Liver (tissue), 9 donors: ENCODE results near the gene RPL13A. TPM values are rescaled to one million over a fixed set of nuclear protein-coding genes. Genes with fewer than 3 reads are reported as not detected.

Experiments
- DNase-seq: peaks from one replicate; pipeline ENCODE4 v3.0.0-alpha.2; 2017; ENCODE audit warnings: low spot score
- H3K27ac ChIP-seq, 2 donors: one replicate each; pipeline ENCODE4 v1.7.0; 2013; ENCODE audit warnings: inconsistent platforms in 2 of 2, low read length in 2 of 2, control low read depth in 1 of 2, low read depth in 1 of 2, mild to moderate bottlenecking in 1 of 2
- H3K27me3 ChIP-seq, 4 donors: one replicate each; pipeline versions ENCODE4 v1.6.1 to v1.7.0; 2013; ENCODE audit warnings: low read length in 3 of 4, inconsistent platforms in 1 of 4, mild to moderate bottlenecking in 1 of 4, moderate library complexity in 1 of 4; ENCODE audit not compliant: control insufficient read depth in 4 of 4, insufficient read depth in 4 of 4
- H3K36me3 ChIP-seq, 4 donors: one replicate each; pipeline versions ENCODE4 v1.6.1 to v1.7.0; 2013; ENCODE audit warnings: low read length in 3 of 4, mild to moderate bottlenecking in 3 of 4, low read depth in 1 of 4, moderate library complexity in 1 of 4; ENCODE audit not compliant: control insufficient read depth in 4 of 4, insufficient read depth in 3 of 4
- H3K4me1 ChIP-seq, 4 donors: one replicate each; pipeline versions ENCODE4 v1.6.1 to v1.7.0; 2013; ENCODE audit warnings: low read length in 3 of 4, mild to moderate bottlenecking in 3 of 4, moderate library complexity in 1 of 4; ENCODE audit not compliant: control insufficient read depth in 4 of 4, insufficient read depth in 4 of 4
- H3K4me3 ChIP-seq, 3 donors: one replicate each; pipeline versions ENCODE4 v1.6.1 to v1.7.0; 2013; ENCODE audit warnings: low read length in 3 of 3, control low read depth in 1 of 3, low read depth in 1 of 3, mild to moderate bottlenecking in 1 of 3
- H3K9ac ChIP-seq, 2 donors: one replicate each; pipeline ENCODE4 v1.7.0; 2013; ENCODE audit warnings: low read length in 2 of 2, mild to moderate bottlenecking in 2 of 2, moderate library complexity in 2 of 2, control low read depth in 1 of 2, low read depth in 1 of 2
- H3K9me3 ChIP-seq, 4 donors: one replicate each; pipeline versions ENCODE4 v1.6.1 to v1.7.0; 2013; ENCODE audit warnings: low read length in 3 of 4; ENCODE audit not compliant: control insufficient read depth in 4 of 4
- EGR1 ChIP-seq, 2 donors: IDR thresholded peaks; 2 replicates each; pipeline ENCODE4 v1.6.1; 2016 to 2018; ENCODE audit warnings: antibody characterized with exemption in 2 of 2, low read depth in 2 of 2
- FOXA1 ChIP-seq: IDR thresholded peaks from 2 replicates; pipeline ENCODE4 v1.6.1; 2016; ENCODE audit warnings: antibody characterized with exemption
- FOXA2 ChIP-seq: IDR thresholded peaks from 2 replicates; pipeline ENCODE4 v1.6.1; 2016; ENCODE audit warnings: antibody characterized with exemption
- GABPA ChIP-seq, 2 donors: IDR thresholded peaks in 1 of 2; conservative IDR thresholded peaks in 1 of 2; 2 replicates each; pipeline ENCODE4 v1.6.1; 2016; ENCODE audit warnings: antibody characterized with exemption in 2 of 2, mild to moderate bottlenecking in 1 of 2, moderate library complexity in 1 of 2
- HNF4A ChIP-seq, 2 donors: conservative IDR thresholded peaks; 2 replicates each; pipeline ENCODE4 v1.6.1; 2016; ENCODE audit warnings: antibody characterized with exemption in 2 of 2, mild to moderate bottlenecking in 2 of 2
- HNF4G ChIP-seq: IDR thresholded peaks from 2 replicates; pipeline ENCODE4 v1.6.1; 2016; ENCODE audit warnings: antibody characterized with exemption
- JUND ChIP-seq, 2 donors: IDR thresholded peaks; 2 replicates each; pipeline ENCODE4 v1.6.1; 2016; ENCODE audit warnings: antibody characterized with exemption in 2 of 2
- NR2F2 ChIP-seq: IDR thresholded peaks from 2 replicates; pipeline ENCODE4 v1.6.1; 2016; ENCODE audit warnings: antibody characterized with exemption
- RAD21 ChIP-seq, 2 donors: IDR thresholded peaks; 2 replicates each; pipeline ENCODE4 v1.6.1; 2016; ENCODE audit warnings: antibody characterized with exemption in 2 of 2, mild to moderate bottlenecking in 2 of 2
- RXRA ChIP-seq, 2 donors: IDR thresholded peaks; 2 replicates each; pipeline ENCODE4 v1.6.1; 2017 to 2018; ENCODE audit warnings: antibody characterized with exemption in 2 of 2, mild to moderate bottlenecking in 1 of 2
- SP1 ChIP-seq: IDR thresholded peaks from 2 replicates; pipeline ENCODE4 v1.6.1; 2018; ENCODE audit warnings: antibody characterized with exemption, mild to moderate bottlenecking
- TAF1 ChIP-seq: conservative IDR thresholded peaks from 2 replicates; pipeline ENCODE4 v1.6.1; 2016; ENCODE audit warnings: antibody characterized with exemption, mild to moderate bottlenecking
- YY1 ChIP-seq: IDR thresholded peaks from 2 replicates; pipeline ENCODE4 v1.6.1; 2016; ENCODE audit warnings: antibody characterized with exemption, mild to moderate bottlenecking
- WGBS: extraction: QIAGEN DNeasy Blood & Tissue Kit; methylation state at CpG from one replicate; pipeline ENCODE4 v1.1.7; 2013; 5-methylcytosine and 5-hydroxymethylcytosine counted together
- polyA plus RNA-seq, 2 donors: library from polyadenylated mRNA; stranded (reverse) in 1 of 2; unstranded in 1 of 2; fragments of 200-250 nt in 1 of 2; fragments of >200 nt in 1 of 2; fragmentation: Nextera tagmentation in 1 of 2; extraction: Ambion mirVana in 1 of 2; gene quantifications; one replicate each; pipeline versions ENCODE4 v1.2.1 to v1.2.3, GENCODE V29; 2013 to 2015
- total RNA-seq, 2 donors: library from RNA; depleted of rRNA; stranded (reverse); fragments of >200 nt; gene quantifications; one replicate each; pipeline ENCODE4 v1.2.3, GENCODE V29; 2014
- TF ChIP-seq, protein P1 (sequence below): IDR thresholded peaks from 2 replicates; pipeline ENCODE4 v1.6.1; 2016; ENCODE audit warnings: antibody characterized with exemption, mild to moderate bottlenecking
- TF ChIP-seq, protein P2 (sequence below): IDR thresholded peaks from 2 replicates; pipeline ENCODE4 v1.6.1; 2016; ENCODE audit warnings: antibody characterized with exemption
- TF ChIP-seq, protein P3 (sequence below): fragments of 150-350 bp; IDR thresholded peaks from 2 replicates; pipeline ENCODE4 v1.5.1; 2017; ENCODE audit warnings: improper control_type of control experiment, low read depth, low read length; ENCODE audit not compliant: missing input control
- TF ChIP-seq, protein P4 (sequence below): IDR thresholded peaks from 2 replicates; pipeline ENCODE4 v1.6.1; 2016; ENCODE audit warnings: antibody characterized with exemption
- TF ChIP-seq, protein P5 (sequence below): IDR thresholded peaks from 2 replicates; pipeline ENCODE4 v1.6.1; 2016; ENCODE audit warnings: antibody characterized with exemption
- donor health status: healthy.
- donor health status: healthy.
- donor health status: healthy.
- donor health status: healthy.
- donor health status: healthy.

RPL13A gene
- total and polyA plus RNA-seq, 4 donors, result 444 to 1,553 (median 746) TPM

DNA sequence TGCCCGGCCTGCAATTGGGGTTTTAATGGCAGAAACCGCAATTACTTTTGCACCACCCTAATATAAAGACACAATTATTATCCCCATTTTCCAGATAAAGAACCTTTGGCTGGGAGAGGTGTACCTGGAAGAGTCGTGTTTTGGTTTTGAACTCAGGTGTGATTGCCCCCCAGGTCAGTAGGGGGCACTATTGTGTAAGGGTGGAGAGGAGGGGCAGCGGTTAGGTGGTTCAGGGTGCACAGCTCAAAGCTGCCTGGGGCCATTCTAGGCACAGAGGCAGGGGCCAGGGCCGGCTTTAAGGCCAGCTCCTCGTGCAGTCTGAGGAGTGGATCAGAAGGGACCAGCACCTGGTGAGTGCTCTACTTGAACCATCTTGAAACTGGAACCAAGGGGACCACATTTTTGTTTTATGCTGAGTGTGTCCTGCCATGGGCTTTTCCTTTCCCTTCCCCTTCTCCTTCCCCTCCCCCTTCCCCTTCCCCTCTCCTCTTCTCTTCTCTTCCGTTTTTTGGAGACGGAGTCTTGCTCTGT lies 19.2 kb downstream of the RPL13A start:
- Histone ChIP-seq H3K4me3 (no peak overlapping the region), H3K36me3 (no peaks in the 10 kb centered on the region), H3K27ac (no peak overlapping the region), H3K9me3 (no peaks in the 10 kb centered on the region), H3K9ac (no peak overlapping the region), H3K4me1 (peaks cover 0 to 2% (median 0%) of the 10 kb centered on the region in 4 donors), H3K27me3 (no peaks in the 10 kb centered on the region)
- TF ChIP-seq, protein P1, sequence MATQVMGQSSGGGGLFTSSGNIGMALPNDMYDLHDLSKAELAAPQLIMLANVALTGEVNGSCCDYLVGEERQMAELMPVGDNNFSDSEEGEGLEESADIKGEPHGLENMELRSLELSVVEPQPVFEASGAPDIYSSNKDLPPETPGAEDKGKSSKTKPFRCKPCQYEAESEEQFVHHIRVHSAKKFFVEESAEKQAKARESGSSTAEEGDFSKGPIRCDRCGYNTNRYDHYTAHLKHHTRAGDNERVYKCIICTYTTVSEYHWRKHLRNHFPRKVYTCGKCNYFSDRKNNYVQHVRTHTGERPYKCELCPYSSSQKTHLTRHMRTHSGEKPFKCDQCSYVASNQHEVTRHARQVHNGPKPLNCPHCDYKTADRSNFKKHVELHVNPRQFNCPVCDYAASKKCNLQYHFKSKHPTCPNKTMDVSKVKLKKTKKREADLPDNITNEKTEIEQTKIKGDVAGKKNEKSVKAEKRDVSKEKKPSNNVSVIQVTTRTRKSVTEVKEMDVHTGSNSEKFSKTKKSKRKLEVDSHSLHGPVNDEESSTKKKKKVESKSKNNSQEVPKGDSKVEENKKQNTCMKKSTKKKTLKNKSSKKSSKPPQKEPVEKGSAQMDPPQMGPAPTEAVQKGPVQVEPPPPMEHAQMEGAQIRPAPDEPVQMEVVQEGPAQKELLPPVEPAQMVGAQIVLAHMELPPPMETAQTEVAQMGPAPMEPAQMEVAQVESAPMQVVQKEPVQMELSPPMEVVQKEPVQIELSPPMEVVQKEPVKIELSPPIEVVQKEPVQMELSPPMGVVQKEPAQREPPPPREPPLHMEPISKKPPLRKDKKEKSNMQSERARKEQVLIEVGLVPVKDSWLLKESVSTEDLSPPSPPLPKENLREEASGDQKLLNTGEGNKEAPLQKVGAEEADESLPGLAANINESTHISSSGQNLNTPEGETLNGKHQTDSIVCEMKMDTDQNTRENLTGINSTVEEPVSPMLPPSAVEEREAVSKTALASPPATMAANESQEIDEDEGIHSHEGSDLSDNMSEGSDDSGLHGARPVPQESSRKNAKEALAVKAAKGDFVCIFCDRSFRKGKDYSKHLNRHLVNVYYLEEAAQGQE, result no peak
- TF ChIP-seq, protein P2, sequence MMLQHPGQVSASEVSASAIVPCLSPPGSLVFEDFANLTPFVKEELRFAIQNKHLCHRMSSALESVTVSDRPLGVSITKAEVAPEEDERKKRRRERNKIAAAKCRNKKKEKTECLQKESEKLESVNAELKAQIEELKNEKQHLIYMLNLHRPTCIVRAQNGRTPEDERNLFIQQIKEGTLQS, result no peak
- TF ChIP-seq GABPA (IDR thresholded peaks at IDR 0.05 in 1 of 2, conservative IDR thresholded peaks at IDR 0.05 in 1 of 2) (no peak), EGR1 (IDR thresholded peaks at IDR 0.05; ENCODE audit: low read depth in 2 of 2) (no peak), SP1 (no peak), YY1 (peak; percentile 53), FOXA2 (no peak), FOXA1 (no peak), HNF4G (no peak), TAF1 (no peak), RXRA (IDR thresholded peaks at IDR 0.05) (peak; percentile 47 to 87), JUND (IDR thresholded peaks at IDR 0.05) (no peak), NR2F2 (no peak), HNF4A (conservative IDR thresholded peaks at IDR 0.05) (peak; percentile 34 to 69), RAD21 (IDR thresholded peaks at IDR 0.05) (peak; percentile 90 to 93)
- TF ChIP-seq, protein P3, sequence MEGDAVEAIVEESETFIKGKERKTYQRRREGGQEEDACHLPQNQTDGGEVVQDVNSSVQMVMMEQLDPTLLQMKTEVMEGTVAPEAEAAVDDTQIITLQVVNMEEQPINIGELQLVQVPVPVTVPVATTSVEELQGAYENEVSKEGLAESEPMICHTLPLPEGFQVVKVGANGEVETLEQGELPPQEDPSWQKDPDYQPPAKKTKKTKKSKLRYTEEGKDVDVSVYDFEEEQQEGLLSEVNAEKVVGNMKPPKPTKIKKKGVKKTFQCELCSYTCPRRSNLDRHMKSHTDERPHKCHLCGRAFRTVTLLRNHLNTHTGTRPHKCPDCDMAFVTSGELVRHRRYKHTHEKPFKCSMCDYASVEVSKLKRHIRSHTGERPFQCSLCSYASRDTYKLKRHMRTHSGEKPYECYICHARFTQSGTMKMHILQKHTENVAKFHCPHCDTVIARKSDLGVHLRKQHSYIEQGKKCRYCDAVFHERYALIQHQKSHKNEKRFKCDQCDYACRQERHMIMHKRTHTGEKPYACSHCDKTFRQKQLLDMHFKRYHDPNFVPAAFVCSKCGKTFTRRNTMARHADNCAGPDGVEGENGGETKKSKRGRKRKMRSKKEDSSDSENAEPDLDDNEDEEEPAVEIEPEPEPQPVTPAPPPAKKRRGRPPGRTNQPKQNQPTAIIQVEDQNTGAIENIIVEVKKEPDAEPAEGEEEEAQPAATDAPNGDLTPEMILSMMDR, result peak; percentile 83
- TF ChIP-seq, protein P4, sequence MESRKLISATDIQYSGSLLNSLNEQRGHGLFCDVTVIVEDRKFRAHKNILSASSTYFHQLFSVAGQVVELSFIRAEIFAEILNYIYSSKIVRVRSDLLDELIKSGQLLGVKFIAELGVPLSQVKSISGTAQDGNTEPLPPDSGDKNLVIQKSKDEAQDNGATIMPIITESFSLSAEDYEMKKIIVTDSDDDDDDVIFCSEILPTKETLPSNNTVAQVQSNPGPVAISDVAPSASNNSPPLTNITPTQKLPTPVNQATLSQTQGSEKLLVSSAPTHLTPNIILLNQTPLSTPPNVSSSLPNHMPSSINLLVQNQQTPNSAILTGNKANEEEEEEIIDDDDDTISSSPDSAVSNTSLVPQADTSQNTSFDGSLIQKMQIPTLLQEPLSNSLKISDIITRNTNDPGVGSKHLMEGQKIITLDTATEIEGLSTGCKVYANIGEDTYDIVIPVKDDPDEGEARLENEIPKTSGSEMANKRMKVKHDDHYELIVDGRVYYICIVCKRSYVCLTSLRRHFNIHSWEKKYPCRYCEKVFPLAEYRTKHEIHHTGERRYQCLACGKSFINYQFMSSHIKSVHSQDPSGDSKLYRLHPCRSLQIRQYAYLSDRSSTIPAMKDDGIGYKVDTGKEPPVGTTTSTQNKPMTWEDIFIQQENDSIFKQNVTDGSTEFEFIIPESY, result no peak
- TF ChIP-seq, protein P5, sequence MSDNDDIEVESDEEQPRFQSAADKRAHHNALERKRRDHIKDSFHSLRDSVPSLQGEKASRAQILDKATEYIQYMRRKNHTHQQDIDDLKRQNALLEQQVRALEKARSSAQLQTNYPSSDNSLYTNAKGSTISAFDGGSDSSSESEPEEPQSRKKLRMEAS, result no peak
- 26% methylated on average over 8 of the region's 8 CpGs for WGBS
- DNase-seq, result peak; percentile 78
